ENCODE measurements around the gene NPAS2.

NPAS2 gene

DNA sequence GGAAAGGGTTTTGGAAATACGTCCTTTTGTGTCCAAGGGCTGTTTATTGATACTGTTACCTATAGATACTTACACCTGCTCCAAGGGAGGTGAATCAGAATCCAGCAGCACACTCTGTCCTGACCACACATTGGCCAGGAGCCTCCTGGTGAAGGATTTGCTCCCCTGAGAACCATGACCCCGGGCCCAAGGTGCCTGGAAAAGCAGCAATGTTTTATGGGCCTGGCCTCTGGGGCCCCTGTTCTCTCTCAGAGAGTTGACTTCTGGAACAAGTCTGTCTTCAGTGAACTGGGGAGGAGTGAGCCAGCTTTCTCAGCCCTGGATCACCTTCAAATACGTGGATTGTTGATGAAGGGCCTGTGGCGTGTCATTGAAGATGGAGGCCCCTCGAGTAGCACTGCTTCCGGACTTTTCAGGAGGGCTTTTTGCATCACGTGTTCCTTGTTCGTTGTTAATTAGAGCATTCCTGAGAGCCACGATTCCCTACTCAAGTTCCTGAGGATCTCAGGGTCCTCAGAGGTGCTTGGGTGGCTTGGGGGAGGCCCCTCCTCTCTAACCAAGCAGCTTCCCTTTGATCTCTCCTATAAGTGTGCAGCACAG lies 103.6 kb downstream of the NPAS2 start:
- DNase-seq: no peak

DNA sequence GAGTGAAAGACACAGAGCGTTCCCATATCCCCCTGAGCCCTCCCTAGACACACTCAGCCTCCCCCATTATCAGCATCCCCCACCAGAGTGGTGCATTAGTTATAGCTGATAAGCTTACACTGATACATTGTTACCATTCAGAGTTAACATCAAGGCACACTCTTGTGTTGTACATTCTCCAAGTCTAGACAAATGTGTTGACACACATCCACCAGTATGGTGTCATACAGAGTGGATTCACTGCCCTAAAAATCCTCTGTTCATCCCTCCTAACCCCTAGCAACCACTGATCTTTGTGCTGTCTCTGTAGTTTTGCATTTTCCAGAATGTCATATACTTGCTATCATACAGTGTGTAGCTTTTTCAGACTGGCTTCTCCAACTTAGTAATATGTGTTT lies 104.2 kb downstream of the NPAS2 start:
- DNase-seq: no peak

DNA sequence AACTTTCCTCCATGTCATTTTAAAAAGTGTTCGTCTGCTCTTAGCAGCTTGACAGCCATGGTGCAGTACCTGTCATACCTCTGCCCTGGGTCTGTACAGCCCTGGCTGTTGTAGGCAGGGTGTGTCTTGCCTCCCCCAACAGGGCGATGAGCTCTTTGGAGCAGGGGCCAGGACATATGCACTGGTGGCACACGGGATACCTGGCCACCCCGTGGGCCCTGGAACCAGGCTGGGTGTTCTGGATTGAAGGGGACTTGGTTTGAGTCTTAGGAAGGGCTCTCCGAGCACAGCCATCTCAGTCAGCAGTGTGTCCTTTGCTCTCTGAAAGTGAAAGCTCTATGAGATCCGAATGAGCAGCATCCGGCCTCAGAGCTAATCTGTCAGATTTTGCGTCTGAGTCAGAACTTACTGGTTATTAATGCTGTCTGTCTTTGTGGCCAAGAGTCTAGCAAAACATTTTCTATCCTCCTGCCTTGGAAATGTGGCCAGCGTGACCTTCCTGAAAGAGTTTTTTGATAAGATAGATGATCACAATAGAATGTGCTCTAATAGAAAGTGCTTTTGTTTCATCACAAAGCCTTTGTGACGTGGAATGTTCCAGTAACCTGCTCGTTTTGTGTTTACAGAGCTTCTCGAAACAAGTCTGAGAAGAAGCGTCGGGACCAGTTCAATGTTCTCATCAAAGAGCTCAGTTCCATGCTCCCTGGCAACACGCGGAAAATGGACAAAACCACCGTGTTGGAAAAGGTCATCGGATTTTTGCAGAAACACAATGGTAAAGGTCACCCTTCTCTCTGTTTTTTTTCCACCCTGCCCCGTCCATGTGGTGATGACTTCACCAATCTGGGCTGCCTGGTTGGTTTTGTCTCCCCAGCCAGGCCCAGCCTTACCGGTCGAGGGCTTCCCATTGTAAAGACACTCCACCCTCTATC lies 104.8 kb downstream of the NPAS2 start:
- no peak for DNase-seq

DNA sequence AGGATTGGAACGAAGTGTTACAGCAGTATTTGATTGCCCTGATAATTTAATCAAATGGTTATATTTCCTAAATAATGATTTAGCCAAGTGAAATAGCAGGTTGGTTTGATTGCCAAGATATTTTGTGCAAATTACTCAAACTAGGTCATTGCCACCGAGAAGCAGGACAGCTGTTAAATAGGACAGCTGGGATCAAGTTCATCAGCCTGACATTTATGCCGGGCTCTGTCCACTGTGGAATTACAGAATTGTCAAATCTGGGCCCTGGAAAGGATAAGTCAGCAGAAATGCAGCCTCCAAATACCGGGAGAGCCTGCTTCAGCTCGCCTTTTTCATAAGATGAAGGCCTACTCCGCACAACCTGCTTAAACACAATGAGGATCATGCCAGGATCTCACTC lies 108.3 kb downstream of the NPAS2 start:
- DNase-seq: no peak

DNA sequence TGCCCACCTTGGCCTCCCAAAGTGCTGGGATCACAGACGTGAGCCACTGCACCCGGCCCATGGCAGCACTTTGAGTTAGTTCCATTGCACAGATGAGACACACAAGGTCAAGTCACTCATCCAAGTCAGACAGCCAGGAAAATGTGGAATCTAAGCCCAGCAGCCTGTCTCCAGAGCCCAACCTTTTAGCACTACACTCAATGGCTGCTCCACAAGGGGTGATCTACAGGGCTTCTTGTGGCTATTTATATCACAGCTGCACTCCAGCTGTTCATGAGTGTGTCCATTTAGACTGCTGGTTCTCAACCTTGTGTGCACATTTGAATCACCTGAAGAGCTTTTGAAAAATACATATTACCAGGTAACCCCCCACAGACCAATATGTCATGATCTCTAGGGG lies 109.2 kb downstream of the NPAS2 start:
- no peak for DNase-seq

DNA sequence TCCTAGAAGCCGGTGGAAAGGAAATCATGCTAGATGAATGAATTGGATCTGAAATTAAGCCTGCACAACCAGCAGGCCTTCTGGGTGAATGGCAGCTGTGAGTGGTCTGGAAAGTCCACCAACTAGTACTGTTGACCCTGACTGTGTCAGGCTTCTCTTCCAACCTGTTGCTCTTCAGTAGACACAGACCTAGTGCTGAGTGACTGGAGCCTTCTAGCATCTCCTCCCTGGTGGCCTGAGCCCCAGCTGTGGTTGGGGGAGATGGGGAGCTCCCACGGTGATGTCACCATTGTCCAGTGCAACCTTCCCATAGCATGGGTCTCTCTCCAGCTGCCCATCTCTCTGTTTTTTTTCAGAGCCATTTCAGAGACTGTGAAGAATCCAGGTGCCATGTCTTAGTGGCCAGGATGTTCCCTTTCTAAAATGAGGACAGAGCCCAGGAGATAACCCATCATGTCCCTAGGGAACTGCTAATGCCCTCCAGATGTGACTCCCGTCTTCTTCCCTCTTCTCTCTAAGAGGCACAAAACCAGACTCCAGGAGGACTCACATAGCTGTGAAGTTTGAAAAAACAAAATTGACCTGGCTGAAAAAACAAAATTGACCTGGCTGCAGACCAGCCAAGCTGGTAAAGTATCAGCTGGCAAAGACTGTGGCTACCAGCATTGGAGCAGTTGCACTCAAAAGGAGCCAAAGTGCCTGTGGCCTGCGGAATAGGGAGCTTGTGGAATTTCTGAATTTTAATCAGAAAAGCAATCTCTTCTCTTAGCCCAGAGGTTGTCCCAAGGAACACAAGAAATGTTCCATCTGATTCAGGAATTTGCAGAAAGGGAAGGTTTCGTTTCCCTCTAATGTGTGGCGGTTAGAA lies 114.8 kb downstream of the NPAS2 start:
- no peak for DNase-seq

DNA sequence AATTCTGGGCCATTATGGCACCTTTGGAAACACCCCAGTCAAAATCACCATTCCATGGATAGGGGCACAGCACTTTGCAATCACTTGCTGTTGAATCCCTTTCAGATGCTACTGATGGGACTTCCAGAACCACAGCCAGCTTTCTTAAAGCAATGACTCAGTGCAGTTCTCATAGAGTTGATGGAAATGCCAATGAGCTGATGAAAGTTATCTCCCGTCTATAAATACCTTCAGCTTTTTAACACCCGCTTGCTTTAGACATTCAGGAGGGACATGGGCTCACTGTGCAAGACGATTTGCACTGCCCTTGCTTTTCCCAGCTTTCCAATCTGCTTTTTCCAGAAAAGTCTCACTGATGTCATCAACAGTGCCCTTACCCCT lies 115.4 kb downstream of the NPAS2 start:
- DNase-seq: no peak

DNA sequence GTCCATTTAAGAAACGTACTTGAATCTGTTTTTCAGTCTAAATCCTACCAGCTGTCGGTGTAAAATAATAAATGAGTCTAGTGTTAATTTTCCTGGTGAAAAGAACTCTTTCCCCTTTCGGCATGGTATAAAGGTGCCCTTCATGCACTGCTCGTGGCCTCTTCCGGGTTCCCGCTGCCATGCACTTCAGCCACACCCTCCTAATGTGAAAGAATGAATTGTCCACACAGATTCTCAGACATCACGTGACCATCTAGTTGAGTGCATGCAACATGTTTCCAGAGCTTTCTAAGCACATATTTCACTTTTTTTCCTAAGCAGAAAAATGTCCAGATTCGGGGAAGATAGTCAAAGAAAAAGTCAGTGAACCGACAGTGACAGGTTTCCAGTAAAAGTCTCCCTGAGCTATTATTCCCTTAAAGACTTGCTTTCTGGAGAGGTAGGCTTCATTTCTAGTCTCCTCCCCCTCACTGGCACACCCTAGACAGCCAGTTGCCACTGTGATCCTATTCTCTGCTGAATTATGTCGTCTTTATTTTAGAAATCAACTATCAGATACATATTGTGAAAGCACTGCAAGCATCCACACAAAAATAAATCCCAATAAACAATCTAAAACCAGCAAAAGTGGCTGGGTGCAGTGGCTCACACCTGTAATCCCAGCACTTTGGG lies 116.3 kb downstream of the NPAS2 start:
- no peak for DNase-seq

DNA sequence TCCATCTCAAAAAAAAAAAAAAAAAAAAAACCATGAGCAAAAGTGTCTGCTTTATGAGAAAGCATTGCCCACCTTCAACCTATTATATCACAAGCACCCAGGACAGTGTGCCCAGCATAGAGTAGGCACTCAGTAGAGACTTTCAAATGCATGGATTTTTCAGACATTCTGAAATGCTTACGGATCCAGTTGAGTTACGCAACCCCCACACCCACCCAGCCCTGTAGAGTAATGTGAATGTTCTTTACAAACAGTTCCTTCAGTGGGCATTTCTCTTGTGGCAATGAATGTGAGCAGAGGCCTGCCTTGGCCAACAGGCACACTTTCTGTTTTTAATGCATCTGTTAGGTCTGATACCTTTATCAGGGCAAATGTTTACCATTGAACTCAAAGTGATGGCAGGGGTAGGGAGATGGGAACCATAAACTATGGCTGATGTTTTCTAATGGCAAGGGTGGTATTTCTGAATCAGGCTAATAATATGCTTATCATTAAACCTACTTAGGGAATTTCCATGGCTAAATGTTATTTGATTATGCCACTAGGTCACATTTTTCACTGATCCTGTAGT lies 117.1 kb downstream of the NPAS2 start:
- DNase-seq: no peak

DNA sequence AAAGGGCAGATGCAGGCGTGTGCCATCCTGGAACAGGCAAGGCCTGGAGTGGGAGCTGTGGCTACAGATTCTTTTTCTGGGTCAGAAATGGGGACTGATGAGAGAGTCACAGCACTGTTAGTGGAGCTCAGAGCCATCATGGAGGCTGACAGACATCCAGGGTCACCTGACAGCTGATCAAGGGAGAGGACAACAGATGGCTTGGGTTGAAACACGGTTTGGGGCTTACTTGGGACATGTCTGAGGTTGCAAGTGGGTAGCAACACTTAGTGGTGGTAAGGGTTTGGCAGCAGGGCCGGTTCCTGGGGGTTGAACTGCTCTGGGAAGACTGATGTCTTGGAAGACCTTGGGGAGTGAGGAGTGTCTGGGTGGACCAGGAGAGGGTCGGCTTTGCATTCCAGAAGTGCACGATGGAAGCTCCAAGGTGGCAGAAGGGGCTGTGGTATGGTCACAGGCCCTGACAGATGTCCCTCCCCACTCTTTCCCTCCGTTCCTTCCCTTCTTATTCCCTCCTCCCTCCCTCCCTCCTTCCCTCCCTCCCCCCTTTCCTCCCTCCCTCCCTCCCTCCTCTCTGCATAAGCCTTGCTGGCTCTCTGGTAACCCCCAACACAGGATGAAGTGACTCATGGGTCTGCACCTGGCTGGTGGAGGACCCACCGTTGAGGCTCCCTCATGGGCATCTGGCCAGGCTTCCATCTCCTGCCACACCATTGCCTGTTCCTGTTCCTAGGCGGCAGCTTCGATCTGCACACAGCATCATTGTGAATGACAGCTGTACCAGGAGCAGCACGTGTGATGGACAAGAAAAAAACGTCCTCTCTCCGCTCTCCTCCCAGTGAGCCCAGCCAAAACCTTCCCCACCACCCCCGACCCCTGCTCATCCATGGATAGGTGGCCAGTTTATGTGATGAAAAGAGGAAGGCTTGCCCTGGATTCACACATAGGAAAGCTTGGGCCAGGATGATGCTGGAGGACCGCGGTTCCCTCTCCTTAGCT lies 118.4 kb downstream of the NPAS2 start:
- no peak for DNase-seq

DNA sequence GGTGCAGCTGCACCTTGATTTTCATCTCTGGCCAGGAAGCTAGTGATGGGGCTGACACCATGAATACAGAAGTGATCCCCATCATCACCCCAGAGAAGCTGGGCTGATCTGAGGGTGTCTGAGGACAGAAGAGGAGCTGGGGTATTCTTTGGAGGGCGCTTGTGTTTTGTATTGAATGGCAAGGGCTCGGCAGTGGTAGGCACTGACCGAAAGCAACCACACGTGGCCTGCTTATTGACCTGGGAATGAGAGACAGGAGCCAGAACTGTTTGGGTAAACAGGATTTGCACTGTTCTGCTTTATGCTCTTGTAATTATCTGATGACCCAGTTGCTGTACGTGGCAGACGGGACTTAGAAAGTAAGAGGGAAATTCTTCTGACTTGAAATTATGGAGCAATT lies 119.5 kb downstream of the NPAS2 start:
- DNase-seq: no peak

DNA sequence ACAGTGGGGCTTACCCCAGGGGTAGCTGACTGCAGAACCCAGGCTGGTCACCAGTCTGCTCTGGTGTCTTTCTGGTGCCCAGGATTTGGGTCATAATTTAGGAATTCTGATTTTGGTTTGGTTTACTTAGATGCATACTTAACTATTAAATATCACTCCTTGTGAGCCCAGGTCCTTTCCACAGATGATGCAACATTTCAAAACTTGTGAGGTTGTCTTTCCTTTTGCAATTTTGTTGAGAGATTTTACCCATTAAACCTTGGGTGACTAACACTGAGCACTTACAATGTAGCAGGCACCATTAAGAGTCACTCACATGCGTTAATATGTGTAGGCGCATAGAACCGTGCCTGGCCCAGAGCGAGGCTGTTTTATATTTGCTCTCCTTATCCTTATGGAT lies 120.3 kb downstream of the NPAS2 start:
- no peak for DNase-seq

DNA sequence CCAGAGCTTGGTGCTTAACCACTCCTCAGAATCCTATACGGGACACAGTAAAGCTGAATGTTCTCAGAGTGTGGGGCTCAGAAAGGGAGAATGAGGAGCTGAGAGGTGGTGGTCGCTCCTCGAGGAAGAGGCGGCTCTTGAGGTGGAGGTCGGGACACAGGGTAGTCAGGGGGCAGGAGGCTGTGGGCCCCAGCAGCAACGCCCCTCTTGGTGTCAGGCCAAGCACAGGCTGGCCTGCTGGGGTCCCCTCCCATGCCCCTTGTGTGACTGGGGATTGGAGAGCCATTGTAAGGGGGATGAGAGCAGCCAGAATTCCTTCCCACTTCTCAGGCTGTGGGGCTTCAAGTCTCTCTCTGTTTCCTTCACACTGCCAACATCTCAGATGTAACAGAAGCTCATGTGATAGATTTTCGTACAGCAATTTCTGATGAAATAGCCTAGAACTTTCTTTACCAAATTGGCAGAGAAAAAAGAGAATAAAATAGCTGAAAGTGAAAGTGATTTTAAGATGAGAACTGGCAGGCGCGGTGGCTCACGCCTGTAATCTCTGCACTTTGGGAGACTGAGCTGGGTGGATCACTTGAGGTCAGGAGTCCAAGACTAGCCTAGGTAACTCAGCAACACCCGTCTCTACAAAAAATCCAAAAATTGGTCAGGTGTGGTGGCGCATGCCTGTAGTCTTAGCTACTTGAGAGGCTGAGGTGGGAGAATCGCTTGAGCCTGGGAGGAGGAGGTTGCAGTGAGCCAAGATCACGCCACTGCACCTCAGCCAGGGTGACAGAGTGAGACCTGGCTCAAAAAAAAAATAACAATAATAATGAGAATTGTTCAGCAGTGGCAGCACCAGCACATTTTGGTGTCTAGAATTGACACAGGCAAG lies 121.1 kb downstream of the NPAS2 start:
- no peak for DNase-seq

DNA sequence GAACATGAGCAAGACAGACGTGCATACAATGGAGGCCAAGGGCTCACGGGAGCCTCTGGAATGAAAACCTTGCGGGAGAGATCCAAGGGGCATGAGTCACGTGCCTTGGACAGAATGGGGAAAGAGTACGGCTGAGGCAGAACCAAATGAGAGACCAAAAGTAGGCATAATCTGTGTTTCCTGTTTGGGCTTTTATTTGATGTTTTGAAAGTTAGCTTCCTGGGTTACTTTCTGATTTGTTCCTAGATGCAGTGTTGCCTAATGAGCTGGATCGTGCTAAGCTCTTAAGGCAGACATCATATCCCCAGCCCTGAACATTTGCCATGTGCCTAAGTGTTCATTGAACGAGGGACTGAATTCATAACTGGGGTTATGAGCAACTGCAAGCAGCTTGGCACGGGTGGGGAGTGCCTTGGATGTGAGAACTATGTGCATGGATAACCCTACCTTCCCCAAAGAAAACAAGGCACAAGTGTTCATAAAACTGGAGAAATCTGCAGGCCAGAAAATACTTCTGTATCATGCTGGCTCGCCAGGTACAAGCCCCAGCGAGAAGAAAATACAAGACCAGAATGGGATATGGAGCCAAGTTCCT lies 121.8 kb downstream of the NPAS2 start:
- no peak for DNase-seq

DNA sequence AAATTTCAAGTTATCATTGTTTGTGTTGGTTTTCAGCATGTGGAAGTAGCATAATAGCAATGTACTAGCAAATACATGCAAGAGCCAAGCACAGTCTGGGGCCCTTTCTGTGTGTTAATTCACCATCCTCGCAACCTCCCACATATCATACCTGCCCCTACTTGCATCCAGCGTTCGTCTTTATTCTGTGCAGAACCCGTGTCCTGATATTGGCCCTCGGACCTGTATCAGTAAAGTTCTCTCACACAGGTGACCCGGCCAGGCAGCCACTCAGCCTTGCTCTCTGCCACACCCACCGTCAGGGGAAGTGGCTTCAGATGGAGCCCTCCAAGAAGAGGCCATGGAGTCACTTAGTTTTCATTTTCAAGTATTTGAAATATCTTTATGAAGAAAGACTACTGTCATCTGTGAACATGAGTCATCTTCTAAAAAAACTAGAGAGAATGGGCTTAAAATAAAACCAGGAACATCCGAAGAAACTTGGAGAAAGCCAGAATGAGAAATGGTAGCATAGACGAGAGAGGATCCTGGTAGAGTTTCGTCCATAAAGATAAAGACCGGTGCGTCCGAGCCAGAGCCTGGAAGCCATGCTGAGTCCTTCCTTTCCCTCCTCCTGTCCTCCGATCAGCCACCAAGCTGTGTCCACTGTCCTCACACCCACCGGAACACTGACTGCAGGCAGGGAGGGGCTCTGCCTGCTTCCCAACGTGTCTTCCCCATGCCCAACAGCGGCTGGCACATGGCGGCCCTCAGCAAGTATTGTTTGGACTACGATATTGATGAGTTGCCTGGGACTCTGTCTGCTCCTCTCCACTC lies 124.9 kb downstream of the NPAS2 start:
- DNase-seq: no peak

DNA sequence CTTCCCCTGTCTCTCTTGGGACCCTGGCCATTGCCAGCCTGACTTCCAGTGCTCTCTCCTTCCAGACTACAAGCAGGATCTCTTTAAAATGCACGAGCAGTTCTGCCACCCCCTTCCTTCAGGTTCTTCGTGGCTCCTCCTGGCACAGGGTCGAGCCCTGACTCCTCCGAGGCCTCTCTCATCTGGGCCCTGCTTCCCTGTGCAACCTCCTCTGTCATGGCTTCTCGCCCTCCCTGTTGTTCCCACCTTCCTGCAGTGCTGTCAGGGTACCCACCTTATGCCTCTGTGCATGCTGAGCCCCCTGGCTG lies 125.4 kb downstream of the NPAS2 start:
- no peak for DNase-seq

DNA sequence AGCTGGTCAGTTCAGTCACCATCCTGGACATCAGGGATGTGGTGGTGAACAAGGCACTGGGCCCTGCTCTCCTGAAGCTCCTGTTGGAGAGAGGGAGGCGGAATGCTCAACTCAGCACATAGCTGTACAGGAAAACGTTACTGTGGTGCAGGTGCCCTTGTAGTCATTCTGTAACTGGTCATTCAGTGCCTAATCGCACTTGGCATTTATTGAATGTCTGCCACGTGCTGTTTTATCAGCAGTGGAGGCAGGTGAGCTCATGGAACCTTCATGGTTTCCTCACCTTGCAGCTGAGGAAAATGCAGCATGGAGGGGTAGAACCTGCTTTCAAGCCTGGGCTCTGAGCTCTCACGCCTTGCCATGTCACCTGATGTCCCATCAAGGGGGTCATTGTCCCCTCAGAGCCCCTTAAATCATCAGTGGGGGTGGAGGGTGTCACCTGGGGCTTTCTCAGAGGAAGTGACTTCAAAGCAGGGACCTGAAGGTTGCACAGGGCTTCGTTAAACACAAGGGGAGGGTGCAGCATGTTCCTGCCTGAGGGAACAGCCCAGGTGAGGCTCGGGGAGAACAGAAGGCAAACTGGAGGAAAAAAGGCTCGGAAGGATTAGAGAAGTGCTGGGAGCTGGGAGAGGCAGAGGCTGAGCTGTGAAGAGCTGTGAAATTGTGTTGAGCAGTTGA lies 126.1 kb downstream of the NPAS2 start:
- DNase-seq: no peak

DNA sequence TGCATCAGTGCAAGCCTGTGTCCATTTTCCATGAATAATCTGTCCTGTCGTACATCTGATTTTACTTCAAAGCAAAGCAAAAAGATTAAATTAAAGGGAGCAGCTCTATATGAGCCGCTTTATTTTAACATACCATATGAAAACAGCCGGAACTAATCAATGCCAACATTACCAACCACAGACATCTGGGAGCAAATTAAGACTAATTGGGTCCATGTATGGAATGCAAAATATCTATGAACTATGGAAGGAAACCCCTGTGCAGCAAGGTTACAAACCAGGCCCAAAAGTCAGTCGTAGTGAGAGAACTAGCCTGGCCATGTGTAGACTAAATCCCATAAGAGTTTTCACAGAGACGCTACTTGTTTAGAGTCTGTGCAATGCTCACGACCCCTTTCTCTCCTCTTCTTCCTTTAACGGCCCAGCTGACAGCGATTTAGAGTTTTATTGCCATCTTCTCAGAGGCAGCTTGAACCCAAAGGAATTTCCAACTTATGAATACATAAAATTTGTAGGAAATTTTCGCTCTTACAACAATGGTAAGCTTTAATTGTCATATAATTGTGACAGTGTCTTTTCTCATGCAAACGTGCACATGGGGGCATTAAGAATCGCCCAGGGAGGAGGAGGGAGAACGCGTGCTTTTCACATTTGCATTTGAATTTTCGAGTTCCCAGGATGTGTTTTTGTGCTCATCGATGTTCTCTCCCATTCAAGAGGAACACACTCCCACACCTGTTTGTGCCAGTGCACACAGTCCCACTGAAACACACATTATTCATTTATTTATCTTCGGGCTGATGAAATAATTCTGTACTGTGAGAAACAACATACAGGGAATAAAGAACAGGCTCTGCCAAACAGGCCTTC lies 129.2 kb downstream of the NPAS2 start:
- no peak for DNase-seq
